ENCODE measurements around the gene FBXL17.

Gene FBXL17

DNA sequence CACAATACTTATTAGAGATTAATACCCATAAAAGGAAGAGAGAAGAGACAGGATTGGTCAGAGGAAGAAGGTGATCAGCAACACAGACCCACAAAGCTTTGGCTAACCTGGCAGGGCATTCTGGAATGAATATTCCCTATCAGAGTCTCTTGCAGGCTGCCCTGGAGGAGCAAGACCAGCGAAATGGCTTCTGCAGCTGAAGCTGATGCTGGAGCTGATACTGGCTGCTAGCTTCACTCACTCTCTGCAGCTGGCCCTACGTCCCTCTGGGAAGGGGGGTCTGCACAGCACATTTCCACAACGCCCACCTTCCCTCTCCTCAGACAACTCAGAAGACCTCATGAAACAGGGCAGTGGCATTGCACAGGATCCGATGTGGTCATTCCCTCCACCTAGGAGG lies 541.3 kb downstream of the FBXL17 start:
- DNase-seq: no peak

DNA sequence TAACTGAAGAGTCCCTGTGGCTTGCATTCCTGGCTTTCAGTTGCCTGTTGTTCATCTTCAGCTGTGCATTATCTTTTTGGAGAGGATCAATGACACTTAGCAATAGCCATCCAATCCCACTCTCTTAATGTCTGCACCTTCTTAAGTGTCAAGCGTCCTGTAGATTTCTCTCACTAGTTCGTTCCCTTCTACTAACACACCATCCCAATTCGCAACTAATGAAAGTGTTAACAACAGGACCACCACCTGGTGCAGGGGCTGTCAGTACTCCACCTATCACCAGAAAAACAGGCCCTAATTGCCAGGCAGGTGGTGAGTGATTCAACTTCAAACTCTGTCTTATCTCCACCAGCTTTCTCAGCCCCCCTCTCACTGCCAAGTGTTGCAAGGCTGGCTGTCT lies 541.7 kb downstream of the FBXL17 start:
- DNase-seq: no peak

DNA sequence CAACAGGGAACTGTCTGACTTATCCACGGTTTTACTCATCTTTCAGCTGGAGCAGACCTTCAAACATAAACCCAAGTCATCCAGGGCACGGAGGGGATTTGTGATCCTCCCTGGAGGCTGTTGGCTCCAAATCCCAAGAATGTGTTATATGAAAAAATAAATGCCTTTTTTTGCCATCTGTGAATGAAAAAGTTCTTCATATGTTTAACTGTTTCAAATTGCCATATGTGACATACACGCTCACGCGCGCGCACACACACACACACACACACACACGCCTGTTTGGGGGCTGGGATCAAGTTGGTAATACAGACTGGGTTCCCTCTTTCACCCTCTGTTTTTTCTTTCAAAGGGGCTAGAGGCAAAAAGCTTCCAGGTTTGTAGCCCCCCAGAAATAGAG lies 546.8 kb downstream of the FBXL17 start:
- DNase-seq: no peak

DNA sequence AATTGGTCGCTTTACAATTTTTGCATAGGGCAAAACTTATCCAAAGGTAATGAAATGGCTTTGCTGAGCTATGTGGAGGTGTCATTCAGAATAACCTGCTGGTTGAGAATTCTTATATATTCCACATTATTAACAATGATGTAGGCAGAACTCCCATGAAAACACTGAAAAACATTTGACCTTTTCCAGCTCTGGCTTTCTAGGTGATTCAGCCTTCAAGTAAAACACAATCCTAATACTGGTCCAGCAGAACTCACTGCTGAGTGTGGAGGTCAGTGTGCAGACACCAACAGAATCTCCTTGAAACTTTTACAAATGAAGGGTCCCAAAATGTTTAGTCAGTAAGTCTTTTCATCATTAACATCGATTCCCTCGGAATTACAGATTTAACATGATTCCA lies 549.2 kb downstream of the FBXL17 start:
- DNase-seq: no peak

DNA sequence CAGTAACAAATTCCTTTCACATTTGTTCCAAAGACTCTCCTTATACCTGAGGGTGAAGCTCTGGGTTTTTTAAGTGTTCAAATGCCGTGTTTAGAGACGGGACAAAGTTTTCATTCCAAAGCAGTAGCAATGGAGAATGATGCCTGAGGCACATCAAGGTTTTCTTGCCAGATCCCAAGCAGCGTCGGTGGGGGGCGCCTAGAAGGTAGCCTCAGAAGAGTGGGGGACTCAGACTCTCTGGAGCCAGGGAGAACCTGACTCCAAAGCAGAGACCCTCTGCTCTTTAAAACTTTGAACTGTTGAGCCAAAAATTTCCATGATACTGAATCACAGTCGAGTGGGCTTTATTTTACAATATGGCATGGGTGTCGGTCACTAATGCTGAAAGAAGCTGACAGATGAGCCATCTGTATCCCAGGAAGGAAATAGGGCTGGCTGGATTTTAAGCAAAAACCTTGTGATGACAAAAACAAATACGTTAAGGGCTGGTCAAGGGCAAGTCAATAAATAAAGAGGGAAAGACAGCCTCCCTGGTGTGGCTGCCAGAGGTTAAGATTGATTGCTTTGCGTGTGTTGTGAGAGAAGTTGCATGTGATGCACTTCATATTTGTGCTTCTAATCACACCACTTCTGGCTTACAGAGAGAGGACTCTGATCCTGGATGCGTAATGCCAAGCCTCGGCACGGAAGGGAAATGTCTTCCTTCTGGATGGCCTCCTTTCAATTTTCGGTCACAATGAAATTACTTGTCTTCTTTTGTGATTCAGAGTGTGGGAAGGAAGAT lies 550.1 kb downstream of the FBXL17 start:
- no peak for DNase-seq

DNA sequence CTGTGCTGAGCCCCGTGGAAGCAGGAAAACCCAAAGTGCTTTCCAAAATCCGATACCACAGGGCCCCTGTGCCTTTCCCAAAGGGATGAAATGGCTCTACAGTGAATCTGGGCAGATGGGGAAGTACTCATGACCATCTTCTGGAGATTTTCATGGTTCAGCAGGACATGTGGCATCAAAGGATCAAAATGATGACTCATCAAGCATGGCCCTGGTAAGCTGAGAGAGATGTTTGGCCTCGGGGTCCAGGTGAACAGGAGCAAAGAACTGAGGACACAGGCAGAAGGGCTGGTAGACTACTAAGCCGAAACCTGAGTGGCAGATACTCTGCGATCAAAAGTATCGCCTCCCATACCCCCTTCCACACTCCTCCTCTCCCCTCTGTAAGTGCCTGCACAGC lies 551.1 kb downstream of the FBXL17 start:
- DNase-seq: no peak

DNA sequence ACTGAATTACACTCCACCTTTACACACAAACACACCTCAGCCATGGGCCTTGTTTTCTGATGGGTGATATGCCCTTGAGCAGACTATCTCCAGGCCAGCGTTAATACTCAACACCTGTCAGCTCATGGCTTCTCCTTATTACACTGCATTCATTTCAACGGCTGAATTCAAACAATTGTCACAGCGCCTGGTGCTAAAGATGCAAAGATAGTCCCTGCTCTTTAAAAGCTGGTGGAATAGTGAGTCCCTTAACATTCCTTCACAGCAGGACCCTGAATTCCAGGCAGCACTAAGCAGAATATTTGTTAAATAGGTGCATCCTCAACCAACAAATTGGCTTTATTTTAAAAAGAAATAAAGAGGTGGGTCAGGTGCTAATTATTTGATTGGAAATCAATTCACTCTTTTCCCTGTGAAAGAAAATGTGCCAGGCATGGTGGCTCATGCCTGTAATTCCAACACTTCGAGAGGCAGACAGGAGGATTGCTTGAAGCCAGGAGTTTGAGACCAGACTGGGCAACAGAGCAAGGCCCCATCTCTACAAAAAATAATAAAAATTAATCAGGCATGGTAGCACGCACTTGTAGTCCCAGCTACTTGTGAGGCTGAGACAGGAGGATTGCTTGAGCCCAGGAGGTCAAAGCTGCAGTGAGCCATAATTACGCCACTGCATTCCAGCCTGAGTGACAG lies 555.4 kb downstream of the FBXL17 start:
- DNase-seq: no peak

DNA sequence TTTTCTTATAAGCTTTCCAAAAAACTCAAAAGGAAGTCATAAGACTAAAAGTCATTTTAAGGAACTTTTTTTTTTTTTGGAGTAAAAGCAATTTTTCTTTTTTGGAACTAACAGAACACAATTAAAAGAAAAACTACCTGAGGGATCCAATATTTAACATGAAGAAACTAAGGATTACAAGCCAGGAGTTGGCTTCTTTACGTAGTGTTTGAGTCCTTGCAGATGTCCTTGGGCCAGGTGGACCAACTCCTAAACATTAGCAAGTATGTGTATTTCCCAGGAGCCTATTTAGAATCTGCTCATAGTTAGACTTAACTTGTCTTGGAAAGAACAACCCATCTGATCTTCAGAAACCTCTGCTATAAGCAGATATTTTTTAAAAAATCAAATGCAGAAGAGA lies 557.1 kb downstream of the FBXL17 start:
- DNase-seq: no peak

DNA sequence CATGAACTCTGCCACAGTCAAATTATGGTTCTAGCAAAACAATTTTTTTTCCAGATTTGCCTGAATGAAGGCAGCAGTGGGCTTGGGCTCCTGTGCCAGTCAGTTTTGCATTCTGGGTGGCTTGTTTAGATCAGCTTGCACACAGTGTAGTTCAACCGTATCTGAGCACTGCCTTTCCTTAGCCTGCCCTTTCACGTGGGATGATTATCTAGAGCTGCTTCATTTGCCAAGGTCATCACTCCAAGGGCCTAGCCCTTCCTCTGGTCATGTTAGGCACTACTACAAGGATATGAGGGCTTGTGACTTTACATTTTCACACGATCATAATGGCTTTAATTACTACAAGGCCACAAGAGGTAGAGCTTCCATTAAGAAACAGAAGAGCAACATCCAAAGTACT lies 560.6 kb downstream of the FBXL17 start:
- DNase-seq: no peak

DNA sequence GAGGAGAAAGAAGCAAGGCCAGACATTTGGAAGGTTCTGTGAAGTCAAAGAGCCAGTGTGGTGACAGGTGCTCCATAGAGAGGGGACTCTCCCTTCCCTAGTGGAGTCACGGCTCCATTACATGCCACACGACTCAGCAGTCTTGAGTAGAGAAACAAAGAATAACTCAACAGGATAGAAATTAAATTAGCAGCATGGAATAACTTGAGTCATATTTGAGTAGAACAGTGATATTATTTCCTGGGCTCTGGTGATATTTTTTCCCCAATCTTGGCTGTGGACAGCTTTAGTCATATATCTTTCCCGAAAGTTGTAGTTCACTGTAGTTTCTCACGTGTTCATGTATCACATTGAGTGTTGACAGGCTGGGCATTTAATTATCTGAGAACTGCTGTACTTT lies 561.5 kb downstream of the FBXL17 start:
- no peak for DNase-seq

DNA sequence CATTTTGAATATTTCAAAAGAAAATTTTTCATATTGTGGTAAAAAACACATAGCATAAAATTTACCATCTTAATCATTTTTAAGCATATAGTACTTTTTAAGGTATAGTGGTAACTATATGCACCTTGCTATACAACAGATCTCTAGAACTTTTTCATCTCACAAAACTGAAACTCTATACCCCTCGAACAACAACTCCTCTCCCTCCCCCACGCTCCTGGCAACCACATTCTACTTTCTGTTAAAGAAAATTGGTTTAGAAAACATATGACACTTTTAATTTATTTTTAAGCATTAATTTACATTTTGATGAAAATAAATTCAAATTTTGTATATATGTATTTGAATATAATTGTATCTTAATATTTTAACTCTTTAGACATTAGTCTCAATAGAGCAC lies 563.9 kb downstream of the FBXL17 start:
- no peak for DNase-seq

DNA sequence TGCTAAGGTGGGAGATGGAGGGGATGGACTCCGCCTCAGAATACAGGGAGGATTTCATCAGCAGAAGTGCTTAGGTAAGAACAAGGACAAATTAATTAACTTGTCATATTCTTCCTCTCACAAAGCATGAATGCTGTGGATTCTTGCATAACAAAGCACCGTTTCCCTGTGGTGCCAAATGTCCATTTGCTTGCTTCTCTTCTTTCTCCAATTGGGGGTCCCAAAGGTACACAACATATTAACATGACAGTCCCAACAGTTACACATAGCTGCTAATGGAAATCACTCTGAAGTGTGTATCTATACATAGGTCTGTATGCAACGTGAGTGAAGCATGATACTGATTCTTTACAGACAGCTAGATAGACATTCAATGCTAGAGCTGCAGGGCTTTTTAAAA lies 564.5 kb downstream of the FBXL17 start:
- DNase-seq: no peak

DNA sequence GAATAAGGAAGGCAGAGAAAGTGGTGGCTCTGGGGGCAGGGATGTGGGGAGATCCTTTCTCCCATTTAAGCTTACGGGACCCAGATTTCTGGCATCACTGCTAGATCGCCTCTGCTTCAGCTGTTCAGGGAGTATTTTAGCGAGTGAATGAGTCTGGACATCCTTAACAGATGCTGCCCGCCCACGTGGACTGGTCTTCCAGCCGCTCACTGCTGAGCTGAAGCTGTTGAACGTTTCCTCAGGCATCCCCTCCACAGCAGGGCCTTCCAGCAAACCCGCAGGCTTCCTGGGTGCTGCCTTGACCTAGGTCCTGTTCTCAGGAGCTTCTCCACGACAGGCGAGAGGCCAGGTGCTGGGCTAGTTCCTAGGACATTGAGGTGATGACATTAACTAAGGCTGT lies 566.8 kb downstream of the FBXL17 start:
- DNase-seq: no peak

DNA sequence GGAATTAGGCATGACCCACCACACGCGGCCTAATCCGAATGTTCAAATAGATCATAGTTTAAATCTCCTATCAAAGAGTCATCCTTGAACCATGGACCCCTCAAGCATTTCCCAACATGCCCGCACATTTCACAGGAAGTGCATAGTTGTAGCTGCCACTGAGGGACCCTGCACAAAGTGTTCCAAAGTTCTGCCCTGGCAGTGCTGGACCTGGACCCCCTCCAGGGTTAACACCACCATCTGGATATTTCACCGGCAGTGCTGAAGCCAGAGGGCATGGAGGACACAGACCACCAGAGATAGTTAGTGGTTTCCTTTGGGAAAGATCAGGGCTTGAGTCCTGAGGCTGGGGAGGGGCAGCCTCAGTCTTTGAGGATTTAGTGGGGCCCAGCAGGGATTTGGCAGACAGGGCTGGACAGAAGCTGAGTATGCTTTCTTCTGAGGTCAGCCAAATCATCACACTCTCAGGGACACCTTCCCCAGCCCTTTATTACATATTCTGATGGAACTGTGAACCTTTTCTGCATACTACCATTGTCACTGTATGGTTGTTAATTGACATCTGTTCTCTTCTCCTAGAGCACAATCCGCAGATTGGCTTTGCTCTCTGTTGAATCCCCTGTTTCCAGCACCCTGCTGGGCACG lies 567.6 kb downstream of the FBXL17 start:
- DNase-seq: no peak

DNA sequence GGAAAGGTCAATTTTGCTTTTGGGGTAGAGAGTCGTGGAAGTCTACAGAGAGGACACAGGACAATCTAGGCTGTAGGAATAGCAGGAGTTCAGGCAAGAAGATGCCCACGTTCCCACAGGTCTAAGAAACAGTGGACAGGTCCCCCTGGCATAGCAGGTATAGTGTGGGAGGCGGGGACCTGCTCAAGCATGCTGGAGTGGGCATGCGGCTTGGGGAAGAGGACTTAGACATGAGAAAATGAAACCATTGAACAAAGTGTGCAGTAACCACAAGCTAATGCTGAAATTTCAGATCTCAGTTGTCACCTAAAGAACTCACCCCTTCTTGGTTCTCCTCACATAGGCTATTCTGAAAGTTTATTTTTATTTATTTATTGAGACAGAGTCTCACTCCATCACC lies 568.3 kb downstream of the FBXL17 start:
- no peak for DNase-seq

DNA sequence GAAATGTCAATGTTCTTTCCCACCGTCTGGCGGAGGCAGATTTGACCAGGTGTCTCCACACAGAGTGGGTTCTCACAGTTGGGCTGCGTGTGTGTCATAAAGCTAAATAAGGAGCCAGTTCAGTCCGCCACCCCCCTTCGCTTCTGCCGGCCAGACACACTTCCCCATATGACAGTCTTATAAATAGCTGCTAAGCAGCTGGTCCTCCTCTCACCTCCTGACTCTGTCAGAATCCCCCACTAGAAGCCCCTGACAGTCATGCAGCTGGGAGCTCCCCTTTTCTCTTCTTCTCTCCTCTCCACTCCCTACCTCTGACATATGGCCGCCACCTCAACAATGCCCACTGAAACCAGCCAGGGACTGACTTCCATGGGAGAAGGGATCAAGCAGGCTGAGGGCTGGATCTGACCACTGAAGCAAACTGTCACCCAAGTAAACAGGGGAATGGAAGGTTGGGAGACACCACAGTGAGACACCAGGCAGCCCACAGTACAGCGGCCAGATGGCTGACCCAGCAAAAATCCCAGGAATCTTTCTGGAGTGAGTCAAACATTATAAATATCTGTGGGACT lies 569.2 kb downstream of the FBXL17 start:
- no peak for DNase-seq

DNA sequence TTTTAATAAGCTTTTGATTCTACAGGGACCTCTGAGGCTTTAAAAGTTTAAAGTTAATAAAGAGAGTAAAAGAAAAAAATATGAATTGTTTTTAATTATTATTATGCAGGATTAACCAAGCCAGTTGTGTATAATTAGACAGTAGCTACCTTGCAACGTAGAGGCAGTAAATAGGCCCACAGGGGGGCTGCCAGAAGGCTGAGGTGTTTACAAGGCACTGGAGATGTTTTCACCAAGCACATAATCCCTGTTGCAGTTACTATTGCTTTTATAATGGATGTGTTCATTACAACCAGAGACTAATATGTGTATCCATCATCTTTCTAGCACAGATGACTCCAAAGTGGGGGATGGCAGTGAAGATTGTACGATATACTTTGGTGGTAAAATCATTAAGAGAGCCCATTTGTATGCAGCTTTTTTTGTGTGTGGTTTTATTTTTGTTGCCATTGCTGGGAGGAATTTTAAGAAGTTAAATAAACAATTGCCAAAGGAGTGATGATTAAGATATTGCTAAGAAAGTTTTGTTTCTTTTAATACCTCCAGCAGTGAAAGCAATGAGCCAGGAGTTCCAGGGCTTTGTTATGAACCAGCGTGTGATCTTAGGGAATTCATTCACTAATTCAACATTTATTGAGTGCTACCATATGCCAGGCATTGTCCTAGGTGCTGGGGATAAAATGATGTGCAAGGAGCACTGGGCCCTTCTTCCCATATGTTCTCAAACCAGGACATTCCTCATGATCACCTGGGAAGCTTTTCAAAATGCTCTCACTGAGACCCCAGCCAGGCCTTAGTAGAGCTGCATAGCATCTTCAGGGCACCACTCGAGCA lies 572.5 kb downstream of the FBXL17 start:
- DNase-seq: no peak

Measured in hippocampal formation (tissue), 2 donors.